Adrenal gland (tissue), 12 donors: ENCODE measurements around the gene TUBA4B. TPM values are rescaled to one million over a fixed set of nuclear protein-coding genes. Genes with fewer than 3 reads are reported as not detected.

Experiments
- DNase-seq, 7 donors: peaks; one replicate each; pipeline ENCODE4 v3.0.0-alpha.2; 2019 to 2020
- H3K27ac ChIP-seq, 5 donors: fragments of 200-600 bp; sonication (generic) in 4 of 5; 1 replicate in 3 of 5; 2 replicates in 2 of 5; pipeline versions ENCODE4 v1.5.1 to v1.8.0; 2016 to 2020; ENCODE audit warnings: mild to moderate bottlenecking in 1 of 5
- H3K27me3 ChIP-seq: fragments of 200-600 bp; 2 replicates; pipeline ENCODE4 v1.8.0; 2021
- H3K36me3 ChIP-seq, 2 donors: fragments of 200-600 bp; replicated peaks in 1 of 2; 1 replicate in 1 of 2; 2 replicates in 1 of 2; pipeline versions ENCODE4 v1.5.1 to v1.8.0; 2018 to 2022
- H3K4me1 ChIP-seq, 2 donors: fragments of 200-600 bp; replicated peaks in 1 of 2; 1 replicate in 1 of 2; 2 replicates in 1 of 2; pipeline versions ENCODE4 v1.5.1 to v1.8.0; 2018 to 2021
- H3K4me3 ChIP-seq, 4 donors: fragments of 200-600 bp; sonication (generic) in 3 of 4; one replicate each; pipeline ENCODE4 v1.5.1; 2016 to 2018
- H3K9me3 ChIP-seq, 3 donors: fragments of 200-600 bp; sonication (generic) in 1 of 3; replicated peaks in 1 of 3; 1 replicate in 2 of 3; 2 replicates in 1 of 3; pipeline versions ENCODE4 v1.5.1 to v1.8.0; 2016 to 2021
- CTCF ChIP-seq, 6 experiments: fragments of 450-650 bp in 4 of 6; fragments of 200-600 bp in 2 of 6; sonication (generic) in 1 of 6; IDR thresholded peaks; 1 replicate in 5 of 6; 2 replicates in 1 of 6; pipeline versions ENCODE4 v1.5.1 to v1.8.0; 2016 to 2021; ENCODE audit warnings: antibody characterized with exemption in 6 of 6, mild to moderate bottlenecking in 2 of 6, moderate library complexity in 1 of 6
- POLR2A ChIP-seq, 2 donors: fragments of 450-650 bp; IDR thresholded peaks; one replicate each; pipeline ENCODE4 v1.6.1; 2017; ENCODE audit warnings: antibody characterized with exemption in 2 of 2, mild to moderate bottlenecking in 2 of 2, moderate library complexity in 1 of 2
- WGBS, 4 donors: extraction: QIAGEN DNeasy Blood & Tissue Kit in 2 of 4; methylation state at CpG; one replicate each; pipeline versions ENCODE4 v1.1.5 to v1.1.7; 2013 to 2017; 5-methylcytosine and 5-hydroxymethylcytosine counted together
- intact Hi-C, 2 donors: fragments of 100-400 bp; cut with DNase I; formaldehyde crosslinking; loops; one replicate each; pipeline versions ENCODE4 v1.14.1 to v1.15.0; 2022 to 2023
- polyA plus RNA-seq, 3 donors: library from polyadenylated mRNA; stranded (reverse); fragments of 200-250 nt in 2 of 3; fragments of 350-450 nt in 1 of 3; fragmentation: Illumina TruSeq in 1 of 3; extraction: RNeasy Lipid Tissue Mini Kit (QIAGEN cat#74804) in 1 of 3; gene quantifications; one replicate each; pipeline ENCODE4 v1.2.3, GENCODE V29; 2013 to 2014
- total RNA-seq, 9 donors: library from RNA; depleted of rRNA in 4 of 9; stranded (reverse); fragments of >200 nt in 4 of 9; fragments of 120-200 nt in 1 of 9; fragmentation: NEBNext Ultra II Directional in 1 of 9; extraction: Animal tissue kit (Norgen Biotek cat#: 25700) in 1 of 9; gene quantifications; one replicate each; pipeline versions ENCODE4 v1.1.0 to v1.2.4, GENCODE V29; 2013 to 2023
- donor health status: healthy with polysubstance abuse.
- donor health status: Bipolar disorder and iron deficiency.
- donor health status: DM: yes; HTN: yes; CAD: no.
- donor health status: DM: no; HTN: no; CAD: no.
- donor health status: DM: no; HTN: no; CAD: no.
- donor health status: DM: yes; HTN: yes; CAD: no.

TUBA4B gene
- total and polyA plus RNA-seq, 12 donors: 0.07 to 0.14 TPM; not detected in 10

DNA sequence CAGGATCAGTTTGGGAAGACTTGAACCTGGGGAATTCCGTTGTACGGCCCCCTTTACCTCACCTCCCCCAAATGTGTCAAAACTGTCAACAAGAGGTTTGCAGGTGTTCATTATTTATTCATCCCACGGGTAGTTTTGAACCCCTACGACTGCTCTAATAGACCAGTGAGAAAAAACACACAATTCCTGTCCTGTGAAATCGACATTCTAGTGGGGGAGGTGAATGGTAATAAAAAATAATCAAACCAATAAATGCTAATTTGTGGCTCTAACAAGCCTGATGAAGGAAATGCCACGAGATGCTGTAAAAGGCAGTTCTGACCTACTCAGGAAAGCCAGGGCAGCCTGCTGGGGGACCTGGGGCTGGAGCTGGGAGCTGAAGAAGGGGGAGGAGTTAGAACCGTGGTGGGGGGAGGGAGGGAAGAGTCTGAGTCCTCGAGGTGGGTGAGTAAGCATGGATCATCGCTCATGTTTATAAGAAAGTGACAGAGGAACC, 25.7 kb downstream of the TUBA4B start:
- intact Hi-C loops: no loop called here
- WGBS, 4 donors: 13 to 18% (median 18%) methylated on average over 9 of the region's 9 CpGs
- DNase-seq: no peak

DNA sequence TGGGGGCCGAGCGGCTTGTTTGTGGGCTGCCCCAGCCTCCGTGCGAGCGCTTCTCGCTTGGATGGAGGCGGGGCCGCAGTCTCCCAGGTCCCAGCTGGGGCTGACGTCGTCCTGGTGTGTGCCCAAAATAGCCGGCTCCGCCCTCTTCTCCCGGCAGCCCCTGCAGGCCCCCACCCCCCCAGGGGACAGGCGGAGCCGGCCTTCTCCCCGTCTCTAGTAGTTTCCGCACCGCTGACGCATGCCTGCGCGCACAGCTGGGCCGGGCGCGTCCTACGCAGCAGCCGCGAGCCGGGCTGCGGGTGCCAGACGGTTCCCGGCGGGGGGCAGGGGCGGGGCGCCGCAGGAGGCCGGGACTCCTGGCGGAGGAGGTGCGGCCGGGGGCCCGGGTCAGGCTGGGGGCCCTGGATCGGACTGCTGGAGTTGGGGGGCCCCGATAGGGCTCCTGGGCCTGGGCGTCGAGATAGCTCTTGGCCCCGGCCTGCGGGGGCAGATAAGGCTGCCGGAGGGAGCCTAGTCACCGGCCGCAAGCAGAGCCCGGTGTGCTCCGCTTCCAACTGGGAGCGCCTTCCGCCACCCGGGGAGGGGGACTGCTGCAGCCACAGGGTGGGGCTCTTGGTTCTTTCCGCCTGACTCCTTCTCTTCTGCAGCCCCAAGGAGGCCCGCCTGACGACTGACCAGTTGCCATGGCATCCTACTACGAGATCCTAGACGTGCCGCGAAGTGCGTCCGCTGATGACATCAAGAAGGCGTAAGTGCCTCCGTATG, 26.3 kb downstream of the TUBA4B start, which contains the start of gene DNAJB2:
DNAJB2 (plus strand) TSS at position 216 of the 765 bp plus-strand sequence; CDS start at position 684, 468 bp downstream.
- Histone ChIP-seq H3K4me1 (peaks cover 14 to 26% of the 10 kb centered on the region in 2 donors), H3K4me3 (peak within 1 kb of the TSS; percentile 9 to 72 (median 60)), H3K27ac (peak within 1 kb of the TSS; percentile 92 to 99 (median 95)), H3K27me3 (no peaks in the 10 kb centered on the region), H3K36me3 (peaks cover 0 to 39% of the 10 kb centered on the region in 2 donors), H3K9me3 (no peaks in the 10 kb centered on the region)
- DNase-seq: peak; percentile 99 to 100 (median 99)
- WGBS, 4 donors: 0 to 1% (median 0%) methylated on average over 14 to 65 of the region's 65 CpGs
- intact Hi-C loops: no loop called here
- no peak for TF ChIP-seq CTCF (IDR thresholded peaks at IDR 0.05)
- peak; percentile 94 to 97 for TF ChIP-seq POLR2A (IDR thresholded peaks at IDR 0.05)

More for the DNA sequence above, 25.7 kb downstream of the TUBA4B start:
- Histone ChIP-seq H3K4me3 (peak overlapping the region in 1 of 4 donors; percentile 72), H3K27ac (peak overlapping the region; percentile 92 to 99 (median 95)), H3K9me3 (no peaks in the 10 kb centered on the region), H3K4me1 (peaks cover 14 to 31% of the 10 kb centered on the region in 2 donors), H3K27me3 (no peaks in the 10 kb centered on the region), H3K36me3 (peaks cover 0 to 33% of the 10 kb centered on the region in 2 donors)
- TF ChIP-seq CTCF (IDR thresholded peaks at IDR 0.05) (peak in 1 of 6 experiments; percentile 19), POLR2A (IDR thresholded peaks at IDR 0.05) (no peak)

DNA sequence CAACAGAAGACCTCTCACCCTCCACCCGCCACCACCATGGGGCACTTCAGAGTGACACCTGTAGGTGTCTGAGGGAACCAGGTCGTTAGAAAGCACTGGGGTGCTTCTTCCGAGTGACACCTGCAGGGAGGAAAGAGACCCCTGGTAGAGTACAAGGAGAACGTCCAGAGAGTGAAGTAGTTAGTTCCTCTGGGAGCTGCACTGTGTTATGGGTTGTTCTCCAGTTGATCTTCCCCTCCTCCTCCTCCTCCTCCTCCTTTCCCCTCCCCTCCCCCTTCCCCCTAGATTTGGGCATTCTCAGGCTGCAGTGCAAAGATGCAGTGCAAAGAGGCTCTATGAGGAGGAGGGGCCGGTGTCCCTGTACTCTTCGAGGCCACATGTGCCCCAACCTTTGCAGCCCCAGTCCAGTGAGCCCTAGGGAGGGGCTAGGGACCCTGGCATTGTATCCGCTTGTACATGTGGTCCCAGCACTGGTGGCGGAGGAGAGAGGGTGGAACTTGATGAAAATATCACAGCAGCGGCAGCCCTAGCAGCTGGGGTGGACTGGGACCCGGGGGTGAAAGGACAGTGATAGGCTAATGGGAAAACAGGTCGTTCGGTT, 27.0 kb downstream of the TUBA4B start:
- peak in 2 of 7 donors; percentile 29 to 52 for DNase-seq
- no peaks in the 10 kb centered on the region for H3K9me3 ChIP-seq
- peak overlapping the region; percentile 9 to 72 (median 60) for H3K4me3 ChIP-seq
- peaks cover 0 to 46% of the 10 kb centered on the region in 2 donors for H3K36me3 ChIP-seq
- peak in 2 of 6 experiments; percentile 16 to 29 for TF ChIP-seq CTCF (IDR thresholded peaks at IDR 0.05)
- TF ChIP-seq POLR2A (IDR thresholded peaks at IDR 0.05): no peak
- H3K27ac ChIP-seq: peak overlapping the region; percentile 88 to 99 (median 95)
- H3K4me1 ChIP-seq: peaks cover 14 to 25% of the 10 kb centered on the region in 2 donors
- 36 to 44% (median 39%) methylated on average over 11 to 12 of the region's 12 CpGs for WGBS, 4 donors
- intact Hi-C loops: no loop called here
- H3K27me3 ChIP-seq: no peaks in the 10 kb centered on the region

- peak overlapping the region in 3 of 5 donors; percentile 94 to 99 (median 99) for H3K27ac ChIP-seq
- no peaks in the 10 kb centered on the region for H3K27me3 ChIP-seq
- H3K36me3 ChIP-seq: peaks cover 0 to 50% of the 10 kb centered on the region in 2 donors
- H3K4me3 ChIP-seq: no peak overlapping the region
- intact Hi-C loops: no loop called here
- peaks cover 14 to 32% of the 10 kb centered on the region in 2 donors for H3K4me1 ChIP-seq
- H3K9me3 ChIP-seq: no peaks in the 10 kb centered on the region
- TF ChIP-seq CTCF (IDR thresholded peaks at IDR 0.05) (no peak), POLR2A (IDR thresholded peaks at IDR 0.05) (no peak)
- no peak for DNase-seq
- WGBS, 4 donors: 92 to 96% (median 94%) methylated on average over 4 of the region's 4 CpGs
These were observed 27.6 kb downstream of the TUBA4B start for GRCh38 chr2:219280651-219281050.
